GM19455 (cell line): ENCODE data around the gene SAFB2.

Experiments
- ATAC-seq: cut with Tn5 transposase; IDR thresholded peaks from one replicate; pipeline ENCODE4 v1.9.1; 2021; ENCODE audit not compliant: unreplicated experiment

Gene SAFB2

DNA sequence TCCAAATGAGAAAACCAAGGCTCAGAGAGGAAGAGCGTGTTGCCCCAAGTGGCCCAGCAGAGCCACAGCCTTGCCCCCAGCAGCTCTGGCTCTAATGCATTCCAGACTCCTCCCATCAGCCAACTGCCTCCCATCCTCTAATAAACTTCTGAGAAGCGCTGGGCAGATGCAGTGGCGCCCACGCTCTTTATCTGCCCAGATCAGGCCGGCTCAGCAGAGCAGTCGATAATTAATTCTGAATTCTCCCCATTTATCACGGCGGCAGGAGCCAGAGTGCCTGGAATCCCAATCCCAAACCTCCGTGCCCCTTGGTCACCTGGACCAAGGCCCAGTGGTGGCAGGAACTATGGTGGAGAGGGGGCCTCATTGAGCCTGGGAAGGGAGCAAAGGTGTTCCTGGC is 68.7 kb downstream of the SAFB2 start:
- no peak for ATAC-seq

DNA sequence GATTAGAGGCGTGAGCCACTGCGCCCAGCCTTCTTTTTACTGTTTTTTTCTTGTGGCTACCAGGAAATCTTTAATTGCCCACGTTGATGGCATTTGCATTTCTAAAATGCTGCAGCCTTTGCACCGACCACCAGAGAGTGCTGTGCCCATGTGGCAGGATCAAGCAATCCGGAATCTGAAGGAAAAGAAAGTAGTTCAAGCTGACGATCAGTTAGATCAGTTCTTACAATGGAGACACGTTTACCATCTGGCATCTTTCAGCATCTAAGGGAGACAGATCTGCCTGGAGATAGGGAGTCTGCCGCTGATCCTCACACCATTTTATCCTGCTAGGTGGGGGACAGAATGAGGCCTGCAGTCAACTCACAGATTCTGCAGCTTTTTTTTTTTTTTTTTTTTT is 74.7 kb downstream of the SAFB2 start:
- ATAC-seq = no peak

DNA sequence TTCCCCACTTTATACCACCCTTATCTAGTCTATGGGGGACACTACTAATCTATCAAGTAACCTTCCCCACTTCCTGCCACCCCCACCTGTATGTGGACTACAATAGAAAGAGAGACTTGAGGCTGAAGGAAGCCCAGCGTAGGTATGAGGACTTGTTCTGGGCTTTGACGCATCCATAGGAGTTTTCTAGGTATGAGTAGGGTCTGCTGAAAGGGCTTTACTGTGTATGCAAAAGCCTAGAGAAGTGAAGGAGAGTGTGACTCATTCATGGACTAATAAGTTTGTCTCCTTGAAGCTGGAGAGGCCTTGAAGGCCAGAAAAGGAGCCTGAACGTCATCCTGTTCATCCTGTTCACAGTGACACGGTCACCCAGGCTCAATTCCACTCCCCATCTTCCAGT is 76.6 kb downstream of the SAFB2 start:
- ATAC-seq = no peak

DNA sequence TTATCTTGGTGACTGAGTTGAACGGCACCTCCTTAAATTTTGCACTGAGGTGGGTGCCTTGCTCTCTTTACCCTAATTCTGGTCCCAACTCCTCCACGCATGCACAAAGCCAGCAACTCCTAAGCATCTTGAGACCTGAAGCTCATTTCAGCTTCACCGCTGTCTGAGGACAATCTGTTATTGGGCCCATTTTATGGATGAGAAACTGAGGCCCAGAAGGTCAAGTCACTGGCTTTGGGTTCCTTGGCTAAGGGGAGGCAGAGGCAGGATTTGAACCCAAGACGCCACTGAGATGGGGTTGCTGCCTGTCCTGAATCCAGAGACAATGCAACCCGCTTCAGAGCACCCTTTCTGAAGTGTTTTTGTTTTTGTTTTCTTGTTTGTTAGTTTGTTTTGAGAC is 77.5 kb downstream of the SAFB2 start:
- ATAC-seq = no peak

DNA sequence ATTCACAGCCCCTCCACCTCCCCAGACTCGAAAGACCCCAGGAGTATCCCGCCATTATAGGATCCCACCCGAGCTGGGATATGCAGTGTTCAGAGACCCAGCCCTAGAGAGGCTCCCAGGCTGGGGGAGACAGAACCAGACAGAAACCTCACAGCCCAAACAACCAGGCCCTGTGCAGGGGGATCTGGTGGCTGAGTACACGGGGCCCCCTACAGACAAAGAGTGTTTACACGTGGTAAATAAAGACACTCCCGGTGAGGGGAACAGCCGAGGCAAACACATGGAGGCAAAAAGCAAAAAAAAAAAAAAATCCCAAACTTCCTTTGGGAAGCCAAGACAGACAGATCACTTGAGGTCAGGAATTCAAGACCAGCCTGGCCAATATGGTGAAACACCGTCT is 79.9 kb downstream of the SAFB2 start:
- no peak for ATAC-seq

DNA sequence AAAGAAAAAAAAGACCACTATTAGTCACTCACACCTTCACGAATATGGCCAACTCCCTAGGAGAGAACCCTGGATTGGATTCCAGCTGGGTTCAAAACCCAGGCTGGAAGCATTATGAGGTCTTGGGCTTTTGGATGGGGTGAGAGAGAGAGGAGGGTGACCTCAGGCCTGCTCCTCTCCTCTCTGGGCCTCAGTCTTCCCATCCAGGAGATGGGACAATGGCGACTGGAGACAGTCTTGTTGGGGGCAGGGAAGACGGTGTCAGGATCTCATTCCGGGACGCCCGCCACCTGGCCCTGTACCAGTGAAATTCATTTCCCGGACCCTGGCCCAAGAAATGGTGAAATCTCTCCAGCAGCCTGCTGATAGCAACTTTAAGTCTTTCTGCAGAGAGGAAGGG is 81.1 kb downstream of the SAFB2 start:
- ATAC-seq = no peak

DNA sequence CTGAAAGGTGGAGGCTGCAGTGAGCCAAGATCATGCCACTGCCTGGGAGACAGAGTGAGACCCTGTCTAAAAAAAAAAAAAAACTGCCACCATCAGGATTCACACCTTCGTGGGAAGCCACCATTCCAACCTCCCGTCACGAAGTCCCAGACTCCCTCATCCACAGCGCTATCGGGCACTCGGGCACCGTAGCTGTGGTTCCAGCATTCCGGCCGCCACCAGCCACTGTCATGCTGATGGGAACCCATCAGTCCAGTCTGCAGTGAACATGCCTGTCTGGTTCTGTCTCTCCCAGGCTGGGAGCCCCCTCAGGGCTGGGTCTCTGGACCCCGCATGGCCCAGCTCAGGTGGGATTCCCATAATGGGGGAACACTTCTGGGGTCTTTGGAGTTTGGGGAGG is 82.4 kb downstream of the SAFB2 start:
- ATAC-seq = no peak

DNA sequence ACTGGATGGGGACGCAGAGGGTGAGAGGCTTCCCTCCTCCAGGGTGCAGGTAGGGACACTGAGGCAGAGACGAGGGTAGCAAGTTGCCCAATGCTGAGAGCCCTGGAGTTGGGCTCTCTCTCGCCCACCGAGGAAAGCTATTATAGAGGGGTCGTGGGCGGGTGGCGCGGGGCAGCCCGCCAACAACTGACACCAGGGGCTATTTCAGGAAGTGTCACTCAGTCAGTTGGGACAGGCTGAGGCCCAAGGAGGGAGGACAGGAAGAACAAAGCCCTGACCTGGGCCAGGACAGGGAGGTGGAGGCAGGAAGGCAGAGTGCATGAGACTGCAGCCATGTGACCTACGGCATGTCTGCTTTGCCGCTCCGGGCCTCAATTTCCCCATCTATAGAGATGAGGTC is 84.7 kb downstream of the SAFB2 start:
- no peak for ATAC-seq
